ENCODE data around the gene KSR2.

Gene KSR2

GRCh38 chr12:117484901-117485300 lies 483.9 kb downstream of the KSR2 start:
- DNase-seq = no peak

- no peak for DNase-seq
Observed at GRCh38 chr12:117483501-117483900, 485.3 kb downstream of the KSR2 start.

- no peak for DNase-seq
Observed at GRCh38 chr12:117481470-117481869, 487.3 kb downstream of the KSR2 start.

DNA sequence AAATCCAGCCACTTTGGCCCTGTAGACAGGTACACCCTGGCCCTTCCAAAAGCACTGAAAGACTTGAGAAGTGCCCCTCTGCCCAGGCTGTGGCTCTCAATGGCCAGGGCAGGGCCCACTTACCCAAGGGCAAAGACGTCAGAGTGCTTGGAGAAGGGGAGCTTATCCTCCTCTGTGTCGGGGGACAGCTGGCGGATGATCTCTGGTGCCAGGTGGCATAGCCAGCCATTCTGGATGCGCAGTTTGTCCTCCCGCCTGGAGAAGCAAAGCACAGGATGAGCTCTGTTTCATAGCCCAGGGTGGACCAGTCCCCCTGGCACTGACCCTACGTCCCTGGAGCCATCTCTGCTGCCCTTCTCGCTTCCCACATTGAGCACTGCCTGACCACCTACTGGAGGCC lies 492.4 kb downstream of the KSR2 start:
- DNase-seq = no peak

- DNase-seq = no peak
Observed at GRCh38 chr12:117473856-117474255, 494.9 kb downstream of the KSR2 start.

GRCh38 chr12:117472983-117473382 lies 495.8 kb downstream of the KSR2 start:
- DNase-seq = no peak

- DNase-seq = no peak
Observed at GRCh38 chr12:117470804-117471203, 498.0 kb downstream of the KSR2 start.

- DNase-seq = no peak
Observed at GRCh38 chr12:117469883-117470483, 498.8 kb downstream of the KSR2 start.

DNA sequence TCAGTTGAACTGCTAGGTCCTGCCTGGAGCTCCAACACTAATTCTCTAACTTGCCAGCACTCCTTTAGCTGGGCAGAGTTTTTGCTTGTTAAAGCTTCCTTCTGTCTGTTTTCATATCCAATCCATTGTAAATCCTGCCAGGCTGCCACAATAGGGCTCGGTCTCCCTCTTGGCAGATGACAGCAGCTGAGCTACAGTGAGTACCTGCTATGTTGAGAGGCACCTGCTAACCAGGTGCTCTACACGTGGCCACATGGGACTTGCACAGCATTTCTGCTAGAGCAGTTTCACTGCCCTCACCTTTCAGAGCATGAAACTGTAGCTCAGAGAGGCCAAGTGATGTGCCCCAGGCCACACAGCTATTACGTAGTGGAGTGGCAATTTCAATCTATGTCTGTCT lies 500.8 kb downstream of the KSR2 start:
- DNase-seq = no peak

DNA sequence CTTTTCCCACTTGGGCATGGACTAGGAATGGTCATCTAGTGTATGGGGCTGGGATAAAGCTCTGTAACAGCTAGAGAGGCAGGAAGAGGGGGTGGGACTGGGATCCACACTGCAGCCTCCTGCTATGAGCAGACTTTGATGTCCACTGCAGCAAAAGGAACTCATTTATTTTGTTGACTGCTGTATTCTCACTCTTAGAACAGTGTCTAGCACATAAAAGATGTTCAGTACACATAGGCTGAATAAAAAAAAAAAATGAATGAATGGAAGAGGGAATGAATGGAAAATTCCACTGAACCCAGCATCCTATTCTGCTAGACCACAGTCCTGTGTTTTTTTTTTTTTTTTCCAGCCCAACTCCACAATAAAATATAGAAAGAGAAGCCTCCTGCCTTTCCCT lies 501.2 kb downstream of the KSR2 start:
- DNase-seq = no peak

DNA sequence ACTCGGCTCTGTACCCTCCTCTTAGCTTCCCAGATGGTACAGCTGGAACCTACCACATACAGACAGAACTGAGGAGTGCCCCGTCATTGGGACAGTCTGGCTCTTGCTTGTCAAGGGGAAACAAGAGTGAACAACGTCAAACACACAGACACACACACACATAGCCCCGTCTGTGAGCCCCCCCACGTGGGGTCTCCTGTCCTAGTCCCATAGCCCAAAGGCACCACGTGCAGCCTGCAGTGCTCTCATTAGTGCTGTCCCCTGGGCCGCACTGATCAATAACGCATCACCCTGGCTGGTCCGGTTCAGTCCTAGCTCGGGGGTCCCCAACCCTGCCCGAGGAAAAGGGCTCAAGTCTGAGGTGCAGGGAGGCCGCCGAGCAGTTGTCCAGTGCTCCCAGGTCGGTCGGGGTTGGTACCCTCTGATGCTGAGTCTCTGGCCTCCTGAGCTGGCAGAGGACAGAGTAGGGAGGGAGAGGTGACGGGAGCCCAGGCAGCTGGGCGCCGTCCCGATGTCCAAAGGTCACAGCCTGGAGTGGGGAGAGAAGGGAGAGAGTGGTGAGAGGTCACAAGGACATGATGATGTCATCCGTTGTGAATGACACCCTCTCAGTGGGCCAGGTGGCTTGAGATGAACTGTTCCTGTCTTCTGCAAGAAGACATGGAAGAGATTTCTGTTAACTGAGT lies 502.0 kb downstream of the KSR2 start:
- DNase-seq = no peak

DNA sequence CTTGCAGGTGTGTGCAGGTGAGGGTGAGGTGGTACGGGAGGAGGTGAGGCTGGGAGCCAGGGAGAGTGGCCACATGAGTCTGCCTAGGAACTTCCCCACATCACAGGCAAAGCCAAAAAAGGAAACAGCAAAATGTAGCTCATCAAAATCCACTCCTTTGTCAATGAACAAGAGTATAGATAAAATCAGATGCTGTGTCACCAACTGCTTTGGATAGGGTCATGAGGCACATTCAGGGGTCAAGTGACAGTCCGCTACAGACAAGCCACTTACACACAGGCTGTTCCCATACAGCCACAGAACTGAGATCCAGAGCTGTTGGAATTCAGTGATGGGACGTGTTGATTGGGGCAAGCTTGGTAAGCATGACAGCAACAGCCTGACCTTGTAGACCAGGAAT lies 507.1 kb downstream of the KSR2 start:
- no peak for DNase-seq

DNA sequence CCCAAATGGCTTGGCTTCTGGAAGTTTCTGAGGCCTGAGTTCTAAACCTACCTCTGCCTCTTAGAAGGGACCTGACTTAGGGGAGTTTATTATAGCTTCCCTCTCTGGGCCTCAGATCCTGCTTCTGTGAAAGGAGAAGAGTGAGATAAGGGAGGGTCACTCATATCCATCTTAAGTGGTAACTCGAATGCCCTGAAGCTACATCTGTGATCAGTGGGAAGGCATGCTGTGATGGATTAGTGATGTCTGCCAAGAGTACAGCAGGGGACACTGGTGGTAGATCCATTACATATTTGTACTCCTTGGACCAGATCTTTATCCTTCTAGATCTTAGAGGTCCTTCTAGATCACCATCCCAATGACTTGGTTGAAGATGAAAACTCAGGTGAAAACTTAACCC lies 509.6 kb downstream of the KSR2 start:
- no peak for DNase-seq

GRCh38 chr12:117457189-117457588 lies 511.6 kb downstream of the KSR2 start:
- DNase-seq = no peak

DNA sequence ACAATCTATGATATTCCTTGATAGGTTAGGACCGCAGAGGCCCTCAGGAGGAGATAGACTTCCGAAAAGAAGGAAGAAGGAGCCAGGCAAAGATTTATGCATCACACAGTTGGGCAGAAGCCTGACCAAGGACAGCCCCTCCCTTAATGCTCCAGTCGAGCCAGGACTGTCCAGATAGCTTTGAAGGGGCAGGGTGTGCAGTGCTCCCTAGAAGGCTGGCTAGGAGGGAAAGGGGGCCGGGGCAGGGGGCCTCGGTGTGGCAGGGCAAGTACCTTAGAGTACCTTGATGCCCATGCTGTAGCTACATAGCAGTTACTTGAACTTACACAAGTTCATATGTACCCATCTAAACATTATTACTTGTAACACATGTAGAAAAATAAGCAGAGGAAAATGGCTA lies 512.7 kb downstream of the KSR2 start:
- no peak for DNase-seq

GRCh38 chr12:117453961-117454360 lies 514.8 kb downstream of the KSR2 start:
- no peak for DNase-seq

DNA sequence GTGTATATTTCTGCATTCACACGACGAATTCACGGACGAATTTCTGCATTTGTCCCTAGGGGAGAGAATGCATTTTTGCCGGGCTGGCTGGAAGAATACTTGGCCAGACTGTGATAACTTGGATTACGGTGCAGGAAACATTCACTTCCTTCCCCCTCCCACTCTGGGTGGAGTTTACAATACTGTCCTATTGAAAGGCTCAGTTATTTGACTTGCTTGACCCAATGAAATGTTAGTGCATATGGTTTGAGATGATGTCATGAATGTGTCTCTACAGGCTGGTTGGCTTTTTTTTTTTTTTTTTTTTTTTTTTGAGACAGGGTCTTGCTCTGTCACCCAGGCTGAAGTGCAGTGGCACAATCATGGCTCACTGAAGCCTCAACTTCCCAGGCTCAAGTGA lies 516.7 kb downstream of the KSR2 start:
- no peak for DNase-seq

DNA sequence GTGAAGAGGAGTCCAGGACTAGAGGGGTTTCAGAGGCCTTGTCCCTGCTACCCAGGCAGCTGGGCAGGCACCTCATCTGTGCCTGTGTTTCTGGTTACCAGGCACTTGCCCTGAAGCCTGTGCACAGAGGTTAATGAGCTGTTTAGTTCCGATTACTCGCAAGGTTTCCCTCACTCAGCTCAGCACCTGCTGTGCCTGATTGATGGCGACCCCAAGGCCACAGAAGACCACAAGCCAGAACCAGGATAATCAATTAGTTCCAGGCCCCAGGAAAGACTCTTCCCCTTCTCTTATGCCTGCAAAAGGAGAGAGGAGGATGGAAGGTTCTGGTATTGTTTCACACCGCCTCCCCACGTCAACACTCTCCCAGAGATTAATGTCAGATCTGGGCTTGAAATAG lies 518.6 kb downstream of the KSR2 start:
- no peak for DNase-seq

GRCh38 chr12:117447665-117448366 lies 521.0 kb downstream of the KSR2 start:
- DNase-seq = no peak

DNA sequence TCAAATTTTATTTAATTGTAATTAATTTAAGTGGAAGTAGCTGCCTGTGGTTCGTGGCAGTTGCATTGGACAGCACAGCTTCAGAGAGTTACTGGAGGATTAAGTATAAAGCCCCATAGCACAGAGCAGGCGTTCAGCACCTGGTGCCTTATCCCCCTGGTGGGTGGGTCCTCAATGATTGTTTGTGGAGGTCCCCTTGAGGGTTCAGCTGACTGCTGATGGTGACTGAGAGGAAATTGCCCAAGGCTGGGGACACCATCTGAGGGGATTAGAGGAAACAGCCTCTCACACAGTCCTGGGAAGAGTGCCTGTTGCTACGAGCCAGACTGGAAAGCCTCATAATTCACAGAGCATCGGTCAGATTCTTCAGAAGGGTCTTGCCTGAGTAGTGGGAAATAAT lies 524.0 kb downstream of the KSR2 start:
- no peak for DNase-seq

- DNase-seq = peak; percentile 82
Observed at GRCh38 chr12:117441751-117442150, 527.0 kb downstream of the KSR2 start.

DNA sequence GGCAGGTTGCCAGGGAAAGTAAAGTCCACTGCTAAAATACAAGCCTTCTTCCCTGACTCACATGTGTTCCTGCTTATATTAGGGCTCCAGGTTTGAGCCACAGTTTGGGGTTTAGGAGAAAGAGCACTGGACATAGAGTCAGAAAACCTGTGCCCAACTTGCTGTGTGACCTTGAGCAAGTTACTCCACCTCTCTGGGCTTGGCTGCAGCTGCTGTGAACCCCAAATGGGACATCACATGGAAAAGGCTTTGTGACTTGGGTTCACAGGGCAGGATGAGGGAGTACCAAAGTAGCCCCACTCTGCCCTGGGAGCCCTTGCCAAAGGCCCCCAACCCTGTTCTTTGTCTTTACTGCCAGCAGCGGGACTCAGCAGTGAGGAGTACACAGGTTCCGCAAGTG lies 528.4 kb downstream of the KSR2 start:
- no peak for DNase-seq

DNA sequence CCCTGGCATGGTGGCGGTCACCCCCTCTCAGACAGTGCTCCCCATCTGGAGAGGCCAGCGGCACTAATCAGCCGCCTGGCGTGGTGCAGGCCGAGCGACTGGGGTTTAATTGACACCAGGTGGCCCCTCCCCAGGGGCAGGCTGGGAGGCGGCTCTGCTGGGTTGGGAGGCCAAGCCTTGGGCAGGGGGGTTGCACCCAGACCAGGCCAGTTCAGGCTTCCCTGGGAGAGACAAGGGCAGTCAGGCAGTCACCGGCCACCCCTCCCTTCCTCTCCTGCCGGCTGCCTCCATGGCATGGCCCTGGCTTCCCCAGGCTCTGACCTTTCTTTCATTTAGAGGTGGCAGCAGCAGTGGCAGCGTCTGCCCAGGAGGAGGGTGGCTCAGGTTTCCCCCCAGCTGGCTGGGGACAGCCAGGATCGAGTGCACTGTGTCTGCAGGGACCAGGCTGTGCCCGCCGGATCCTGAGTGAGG lies 529.2 kb downstream of the KSR2 start:
- DNase-seq = no peak

- no peak for DNase-seq
Observed at GRCh38 chr12:117438809-117439208, 530.0 kb downstream of the KSR2 start.
